ENCODE results near the gene GTF3C5.
"Not testable (repeated sequence)": the region's sequence is repeated elsewhere in the genome, so short reads cannot be mapped to it uniquely, and the experiment has no call there.

GTF3C5 gene

DNA sequence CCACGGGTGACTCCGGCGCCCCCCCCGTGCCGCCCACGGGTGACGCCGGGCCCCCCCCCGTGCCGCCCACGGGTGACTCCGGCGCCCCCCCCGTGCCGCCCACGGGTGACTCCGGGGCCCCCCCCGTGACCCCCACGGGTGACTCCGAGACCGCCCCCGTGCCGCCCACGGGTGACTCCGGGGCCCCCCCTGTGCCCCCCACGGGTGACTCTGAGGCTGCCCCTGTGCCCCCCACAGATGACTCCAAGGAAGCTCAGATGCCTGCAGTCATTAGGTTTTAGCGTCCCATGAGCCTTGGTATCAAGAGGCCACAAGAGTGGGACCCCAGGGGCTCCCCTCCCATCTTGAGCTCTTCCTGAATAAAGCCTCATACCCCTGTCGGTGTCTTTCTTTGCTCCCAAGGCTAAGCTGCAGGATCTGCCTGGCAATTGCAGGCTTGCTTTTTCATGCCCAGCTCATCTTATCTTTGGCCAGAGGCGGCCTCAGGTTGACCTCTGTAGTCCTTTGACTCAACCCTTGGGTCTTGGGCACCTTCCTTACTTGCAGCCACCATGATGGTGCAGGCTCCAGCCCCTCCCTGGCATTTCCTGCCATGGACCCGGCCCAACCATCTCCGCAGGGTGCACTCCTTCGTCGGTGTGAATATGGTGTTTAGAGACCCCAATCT lies 40.8 kb downstream of the GTF3C5 start:
- no peak for DNase-seq (ENCODE audit: low spot score)

DNA sequence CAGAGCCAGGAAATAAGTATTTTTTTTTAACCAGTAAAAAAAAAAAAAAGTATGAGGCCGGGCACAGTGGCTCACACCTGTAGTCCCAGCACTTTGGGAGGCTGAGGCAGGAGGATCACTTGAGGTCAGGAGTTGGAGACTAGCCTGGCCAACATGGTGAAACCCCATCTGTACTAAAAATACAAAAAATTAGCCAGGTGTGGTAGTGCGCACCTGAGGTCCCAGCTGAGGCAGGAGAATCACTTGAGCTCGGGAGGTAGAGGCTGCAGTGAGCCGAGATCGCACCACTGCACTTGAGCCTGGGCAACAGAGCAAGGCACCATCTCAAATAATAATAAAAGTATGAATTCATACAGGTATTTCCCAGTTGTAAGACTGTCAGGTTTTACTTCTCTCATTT lies 41.4 kb downstream of the GTF3C5 start:
- DNase-seq (ENCODE audit: low spot score): not testable (repeated sequence)

GRCh38 chr9:133073086-133074014 lies 42.6 kb downstream of the GTF3C5 start:
- no peak for DNase-seq (ENCODE audit: low spot score)

DNA sequence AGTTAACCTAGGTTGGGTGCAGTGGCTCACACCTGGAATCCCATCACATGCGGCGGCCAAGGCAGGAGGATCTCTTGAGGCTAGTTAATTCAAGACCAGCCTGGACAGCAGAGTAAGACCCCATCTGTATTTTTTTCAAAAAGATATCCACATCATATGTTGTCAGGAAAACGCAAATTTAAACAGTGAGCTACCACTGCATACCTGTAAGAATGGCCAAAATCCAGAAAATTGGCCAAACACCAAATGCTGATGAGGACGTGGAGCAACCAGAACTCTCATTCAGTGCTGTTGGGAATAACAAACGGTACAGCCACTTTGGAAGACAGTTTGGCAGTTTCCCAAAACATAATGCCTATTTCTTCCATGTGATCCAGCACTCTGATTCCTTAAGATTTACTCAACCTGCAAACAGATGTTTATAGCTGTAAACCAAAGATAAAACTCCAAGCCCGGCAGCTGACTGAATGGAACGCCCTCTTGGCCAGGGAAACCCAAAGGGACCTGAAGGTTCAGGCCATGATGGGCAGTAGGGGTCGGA lies 43.4 kb downstream of the GTF3C5 start:
- no peak for DNase-seq (ENCODE audit: low spot score)

DNA sequence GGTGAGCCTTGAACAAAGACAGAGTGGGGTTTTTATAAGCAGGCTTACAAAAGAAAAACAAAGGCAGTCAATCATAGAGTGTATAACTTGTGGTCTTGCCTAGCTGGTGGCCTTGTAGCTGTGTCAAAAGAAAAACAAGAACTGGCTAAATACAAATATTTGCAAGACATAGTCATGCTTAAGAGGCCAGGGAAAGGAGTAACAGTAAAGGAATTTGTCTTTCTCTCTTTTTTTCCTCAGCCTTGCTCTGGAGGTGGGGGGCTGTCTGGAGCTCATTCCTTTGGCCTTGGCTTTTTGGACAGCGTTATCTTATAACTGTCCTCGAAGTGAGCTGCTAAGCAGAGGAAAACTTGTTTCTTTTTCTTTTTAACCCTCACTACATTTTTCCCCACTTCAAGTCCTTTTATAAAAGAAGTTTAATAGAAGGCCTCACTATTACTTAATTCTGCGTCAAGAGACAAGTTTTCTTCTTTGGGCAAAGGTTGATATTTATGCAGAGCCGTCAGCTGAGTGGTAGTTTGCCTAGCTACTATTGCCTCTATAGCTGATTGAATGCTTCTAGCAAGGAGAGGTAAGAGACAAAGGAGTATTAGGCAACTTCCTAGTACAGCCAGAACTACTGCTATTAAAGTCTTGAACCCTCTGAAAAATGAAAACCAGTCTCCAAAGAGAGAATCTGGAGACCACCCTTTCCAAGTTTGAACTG lies 45.3 kb downstream of the GTF3C5 start:
- no peak for DNase-seq (ENCODE audit: low spot score)

DNA sequence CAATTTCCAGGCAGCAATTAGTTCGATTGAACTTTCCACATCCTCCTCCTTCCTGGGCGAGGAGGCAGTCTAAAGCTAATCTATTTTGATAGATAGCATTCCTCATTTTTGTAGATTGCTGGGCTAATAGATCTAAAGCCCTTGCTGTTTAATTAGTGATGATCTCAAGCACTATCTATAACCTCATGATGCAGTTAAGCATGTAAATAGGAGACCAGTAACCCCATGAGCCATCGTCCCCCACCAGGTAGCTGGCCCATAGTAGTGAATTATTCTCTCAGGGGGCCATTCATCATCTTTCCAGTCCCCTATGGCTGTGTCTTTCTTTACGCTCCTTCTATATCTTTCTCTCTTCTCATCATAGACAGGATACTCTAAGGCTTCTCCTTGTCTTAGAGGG lies 45.9 kb downstream of the GTF3C5 start:
- no peak for DNase-seq (ENCODE audit: low spot score)

GRCh38 chr9:133078486-133078885 lies 47.7 kb downstream of the GTF3C5 start:
- DNase-seq (ENCODE audit: low spot score): no peak

- no peak for DNase-seq (ENCODE audit: low spot score)
Measured at GRCh38 chr9:133080161-133080560, 49.4 kb downstream of the GTF3C5 start.

- DNase-seq (ENCODE audit: low spot score): not testable (repeated sequence)
Measured at GRCh38 chr9:133080786-133081779, 50.3 kb downstream of the GTF3C5 start.

DNA sequence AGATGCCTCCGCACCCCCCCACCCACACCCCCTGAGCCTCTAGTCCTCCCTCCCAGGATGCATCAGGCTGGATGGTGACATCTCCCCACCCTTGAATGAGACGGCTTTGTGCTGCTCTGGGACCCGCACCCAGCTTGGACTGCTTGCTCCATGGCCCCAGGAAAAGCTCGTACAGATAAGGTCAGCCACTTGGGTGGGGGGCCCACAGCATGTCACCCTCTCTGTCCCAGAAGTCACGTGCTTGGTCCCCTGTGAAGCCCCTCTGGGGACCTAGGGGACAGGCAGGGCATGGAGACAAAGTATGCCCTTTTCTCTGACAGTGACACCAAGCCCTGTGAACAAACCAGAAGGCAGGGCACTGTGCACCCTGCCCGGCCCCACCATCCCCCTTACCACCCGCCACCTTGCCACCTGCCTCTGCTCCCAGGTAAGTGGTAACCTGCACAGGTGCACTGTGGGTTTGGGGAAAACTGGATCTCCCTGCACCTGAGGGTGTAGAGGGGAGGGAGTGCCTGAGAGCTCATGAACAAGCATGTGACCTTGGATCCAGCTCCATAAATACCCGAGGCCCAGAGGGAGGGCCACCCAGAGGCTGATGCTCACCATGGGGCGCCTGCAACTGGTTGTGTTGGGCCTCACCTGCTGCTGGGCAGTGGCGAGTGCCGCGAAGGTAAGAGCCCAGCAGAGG lies 51.3 kb downstream of the GTF3C5 start:
- DNase-seq (ENCODE audit: low spot score): not testable (repeated sequence)

DNA sequence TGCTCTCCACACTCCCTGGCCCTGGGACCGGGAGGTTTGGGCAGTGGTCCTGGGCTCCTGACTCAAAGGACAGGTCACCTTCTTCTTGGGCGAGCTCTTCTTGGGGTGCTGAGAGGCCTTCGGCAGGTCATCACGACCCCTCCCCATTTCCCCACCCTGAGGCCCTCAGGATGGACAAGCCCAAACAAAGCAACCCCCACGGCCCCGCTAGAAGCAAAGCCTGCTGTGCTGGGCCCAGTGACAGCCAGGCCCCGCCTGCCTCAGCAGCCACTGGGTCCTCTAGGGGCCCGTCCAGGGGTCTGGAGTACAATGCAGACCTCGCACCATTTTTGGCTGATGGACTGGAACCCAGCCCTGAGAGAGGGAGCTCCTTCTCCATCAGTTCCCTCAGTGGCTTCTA lies 52.9 kb downstream of the GTF3C5 start:
- DNase-seq (ENCODE audit: low spot score): not testable (repeated sequence)

GRCh38 chr9:133086212-133086860 lies 55.5 kb downstream of the GTF3C5 start:
- DNase-seq (ENCODE audit: low spot score): not testable (repeated sequence)

DNA sequence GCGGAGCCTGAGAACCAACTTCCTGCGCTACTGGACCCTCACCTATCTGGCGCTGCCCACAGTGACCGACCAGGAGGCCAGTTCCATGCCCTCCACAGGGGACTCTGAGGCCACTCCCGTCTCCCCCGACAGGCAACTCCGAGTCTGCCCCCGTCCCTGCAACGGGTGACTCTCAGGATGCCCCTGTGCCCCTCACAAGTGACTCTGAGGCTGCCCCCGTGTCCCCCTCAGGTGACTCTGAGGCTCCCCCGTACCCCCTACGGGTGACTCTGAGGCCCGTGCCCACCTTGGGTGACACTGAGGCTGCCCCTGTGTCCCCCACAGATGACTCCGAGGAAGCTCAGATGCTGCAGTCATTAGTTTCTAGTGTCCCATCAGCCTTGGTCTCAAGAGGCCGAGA lies 56.1 kb downstream of the GTF3C5 start:
- DNase-seq (ENCODE audit: low spot score): no peak

DNA sequence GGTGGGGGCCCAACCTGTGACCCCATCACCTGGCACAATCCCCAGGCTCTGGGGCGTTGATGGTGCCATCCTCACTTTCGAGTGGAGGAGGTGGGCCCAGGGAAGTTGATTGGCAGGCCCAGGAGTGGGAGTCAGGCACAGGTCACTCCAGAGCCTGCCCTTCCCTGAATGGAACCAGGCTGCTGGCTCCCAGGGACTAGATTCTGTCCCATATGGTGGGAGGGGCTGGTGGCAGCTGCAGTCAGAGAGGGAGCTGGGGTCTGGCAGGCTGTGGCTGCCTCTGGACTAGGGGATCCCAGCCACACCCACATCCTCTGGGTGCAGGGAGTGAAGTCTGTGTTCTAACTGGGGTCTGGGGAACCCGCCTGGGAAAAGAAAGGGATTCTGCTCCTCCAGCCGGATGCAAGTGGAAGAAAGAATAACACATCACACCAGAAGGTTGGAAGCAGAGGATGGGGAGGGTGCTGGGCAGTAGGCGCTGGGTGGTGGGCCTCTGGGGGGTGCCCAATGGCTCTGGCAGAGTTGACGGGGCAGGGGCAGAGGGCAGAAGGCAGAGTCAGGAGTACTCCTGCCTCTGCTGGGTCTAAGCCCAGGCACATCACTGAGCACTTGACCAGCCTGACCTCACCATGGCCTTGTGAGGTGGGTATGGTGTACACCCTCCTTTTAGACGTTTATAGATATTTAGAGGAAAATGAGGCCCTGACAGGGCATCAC lies 56.8 kb downstream of the GTF3C5 start:
- DNase-seq (ENCODE audit: low spot score): no peak

- no peak for DNase-seq (ENCODE audit: low spot score)
Measured at GRCh38 chr9:133088146-133088750, 57.5 kb downstream of the GTF3C5 start.

GRCh38 chr9:133088756-133089155 lies 58.0 kb downstream of the GTF3C5 start:
- DNase-seq (ENCODE audit: low spot score): no peak

- DNase-seq (ENCODE audit: low spot score): no peak
Measured at GRCh38 chr9:133089271-133089671, 58.5 kb downstream of the GTF3C5 start.

GRCh38 chr9:133090187-133090586 lies 59.4 kb downstream of the GTF3C5 start:
- no peak for DNase-seq (ENCODE audit: low spot score)

All from CD4-positive, alpha-beta T cell treated with Interleukin-6 at 100 ng/mL for 8 hours (primary cell).